HG03064 (cell line): Measurements from ENCODE around the gene GPR87.

Experiments
- ATAC-seq: cut with Tn5 transposase; IDR thresholded peaks from one replicate; pipeline ENCODE4 v1.9.1; 2021; ENCODE audit warnings: low read depth; ENCODE audit not compliant: unreplicated experiment

The GPR87 gene

GRCh38 chr3:151283907-151284461, 32.6 kb downstream of the GPR87 start:
- ATAC-seq: no peak

- ATAC-seq: no peak
These were observed 33.2 kb downstream of the GPR87 start for GRCh38 chr3:151283387-151283786.

GRCh38 chr3:151282921-151283320, 33.7 kb downstream of the GPR87 start:
- no peak for ATAC-seq

GRCh38 chr3:151281671-151282324, 34.8 kb downstream of the GPR87 start:
- ATAC-seq: no peak

GRCh38 chr3:151278230-151278629, 38.4 kb downstream of the GPR87 start, which contains the start of gene P2RY14:
TSS of gene P2RY14 (minus strand) at chr3:151278542. CDS start at chr3:151214316, 64,226 bp downstream.
- ATAC-seq: no peak

GRCh38 chr3:151276687-151277042, 40.0 kb downstream of the GPR87 start:
- ATAC-seq: peak; percentile 56

- peak; percentile 12 for ATAC-seq
These were observed 40.5 kb downstream of the GPR87 start for GRCh38 chr3:151276038-151276686.

- ATAC-seq: no peak
These were observed 41.5 kb downstream of the GPR87 start for GRCh38 chr3:151275091-151275490.

GRCh38 chr3:151269631-151270030, 47.0 kb downstream of the GPR87 start:
- no peak for ATAC-seq

- ATAC-seq: peak; percentile 63
These were observed 48.1 kb downstream of the GPR87 start for GRCh38 chr3:151268267-151269235.

GRCh38 chr3:151267066-151267465, 49.6 kb downstream of the GPR87 start:
- no peak for ATAC-seq

GRCh38 chr3:151265866-151266265, 50.8 kb downstream of the GPR87 start:
- ATAC-seq: peak; percentile 92

- ATAC-seq: no peak
These were observed 51.5 kb downstream of the GPR87 start for GRCh38 chr3:151265166-151265565.

- ATAC-seq: no peak
These were observed 52.0 kb downstream of the GPR87 start for GRCh38 chr3:151264605-151265004.

- ATAC-seq: no peak
These were observed 53.6 kb downstream of the GPR87 start for GRCh38 chr3:151262871-151263525.

- ATAC-seq: no peak
These were observed 57.0 kb downstream of the GPR87 start for GRCh38 chr3:151259664-151260063.

- no peak for ATAC-seq
These were observed 59.9 kb downstream of the GPR87 start for GRCh38 chr3:151256749-151257148.

- ATAC-seq: no peak
These were observed 67.8 kb downstream of the GPR87 start for GRCh38 chr3:151248772-151249337.
